Measurements from ENCODE around the gene NBAS.

GRCh38 chr2:15555760-15556193 is 5.4 kb downstream of the NBAS start:
- TF ChIP-seq, protein P1, sequence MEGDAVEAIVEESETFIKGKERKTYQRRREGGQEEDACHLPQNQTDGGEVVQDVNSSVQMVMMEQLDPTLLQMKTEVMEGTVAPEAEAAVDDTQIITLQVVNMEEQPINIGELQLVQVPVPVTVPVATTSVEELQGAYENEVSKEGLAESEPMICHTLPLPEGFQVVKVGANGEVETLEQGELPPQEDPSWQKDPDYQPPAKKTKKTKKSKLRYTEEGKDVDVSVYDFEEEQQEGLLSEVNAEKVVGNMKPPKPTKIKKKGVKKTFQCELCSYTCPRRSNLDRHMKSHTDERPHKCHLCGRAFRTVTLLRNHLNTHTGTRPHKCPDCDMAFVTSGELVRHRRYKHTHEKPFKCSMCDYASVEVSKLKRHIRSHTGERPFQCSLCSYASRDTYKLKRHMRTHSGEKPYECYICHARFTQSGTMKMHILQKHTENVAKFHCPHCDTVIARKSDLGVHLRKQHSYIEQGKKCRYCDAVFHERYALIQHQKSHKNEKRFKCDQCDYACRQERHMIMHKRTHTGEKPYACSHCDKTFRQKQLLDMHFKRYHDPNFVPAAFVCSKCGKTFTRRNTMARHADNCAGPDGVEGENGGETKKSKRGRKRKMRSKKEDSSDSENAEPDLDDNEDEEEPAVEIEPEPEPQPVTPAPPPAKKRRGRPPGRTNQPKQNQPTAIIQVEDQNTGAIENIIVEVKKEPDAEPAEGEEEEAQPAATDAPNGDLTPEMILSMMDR (IDR thresholded peaks at IDR 0.05): no peak
- no peak for TF ChIP-seq JUND (IDR thresholded peaks at IDR 0.05)

Data from SK-N-SH (cell line).